Peyer's patch (tissue), 4 donors: ENCODE data around the gene MYO3B. TPM values are rescaled to one million over a fixed set of nuclear protein-coding genes. Genes with fewer than 3 reads are reported as not detected.
"Not testable (repeated sequence)": the region's sequence is repeated elsewhere in the genome, so short reads cannot be mapped to it uniquely, and the experiment has no call there.

ENCODE experiments used
- DNase-seq, 3 donors: peaks; one replicate each; pipeline ENCODE4 v3.0.0-alpha.2; 2017 to 2019
- H3K27ac ChIP-seq, 4 donors: fragments of 200-600 bp; sonication (generic); one replicate each; pipeline ENCODE4 v1.5.1; 2016 to 2019
- H3K27me3 ChIP-seq, 2 donors: fragments of 200-600 bp; sonication (generic); one replicate each; pipeline ENCODE4 v1.5.1; 2019
- H3K36me3 ChIP-seq, 3 donors: fragments of 200-600 bp; sonication (generic); one replicate each; pipeline ENCODE4 v1.5.1; 2016 to 2019
- H3K4me1 ChIP-seq, 4 donors: fragments of 200-600 bp; sonication (generic); one replicate each; pipeline ENCODE4 v1.5.1; 2016 to 2019
- H3K4me3 ChIP-seq, 4 donors: fragments of 200-600 bp; sonication (generic); 1 replicate in 3 of 4; 2 replicates in 1 of 4; pipeline ENCODE4 v1.5.1; 2016 to 2019; ENCODE audit warnings: mild to moderate bottlenecking in 1 of 4
- H3K9me3 ChIP-seq, 4 donors: fragments of 200-600 bp; sonication (generic); one replicate each; pipeline ENCODE4 v1.5.1; 2016 to 2019; ENCODE audit warnings: mild to moderate bottlenecking in 1 of 4
- POLR2A ChIP-seq, 2 donors: fragments of 450-650 bp; IDR thresholded peaks; one replicate each; pipeline ENCODE4 v1.5.1; 2017; ENCODE audit warnings: antibody characterized with exemption in 2 of 2, mild to moderate bottlenecking in 2 of 2, moderate library complexity in 2 of 2
- total RNA-seq, 4 donors: library from RNA; depleted of rRNA; stranded (reverse); fragments of >200 nt; gene quantifications; one replicate each; pipeline ENCODE4 v1.1.0, GENCODE V29; 2016
- TF ChIP-seq, protein P1 (sequence below), 6 experiments: fragments of 450-650 bp in 4 of 6; fragments of 200-600 bp in 2 of 6; sonication (generic) in 1 of 6; IDR thresholded peaks; one replicate each; pipeline ENCODE4 v1.5.1; 2017 to 2019; ENCODE audit warnings: antibody characterized with exemption in 6 of 6, mild to moderate bottlenecking in 3 of 6, moderate library complexity in 1 of 6

The MYO3B gene
- total RNA-seq, 4 donors from 2014 or later = not detected

DNA sequence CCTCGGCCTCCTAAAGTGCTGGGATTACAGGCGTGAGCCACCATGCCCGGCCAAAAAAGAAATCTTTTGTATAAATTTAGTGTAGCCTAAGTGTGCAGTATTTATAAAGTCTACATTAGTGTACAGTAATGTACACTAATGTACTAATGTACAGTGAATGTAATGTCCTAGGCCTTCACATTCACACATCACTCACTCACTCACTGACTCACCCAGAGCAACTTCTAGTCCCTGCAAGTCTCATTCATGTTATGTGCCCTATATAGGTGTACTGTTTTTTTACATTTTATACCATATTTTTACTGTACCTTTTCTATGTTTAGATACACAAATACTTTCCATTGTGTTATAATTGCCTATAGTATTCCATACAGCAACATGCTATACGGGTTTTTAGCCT is 254.9 kb downstream of the MYO3B start:
- Histone ChIP-seq H3K4me3 (no peak overlapping the region), H3K27ac (no peak overlapping the region), H3K4me1 (no peaks in the 10 kb centered on the region), H3K36me3 (no peaks in the 10 kb centered on the region), H3K27me3 (no peaks in the 10 kb centered on the region), H3K9me3 (no peaks in the 10 kb centered on the region)
- no peak for DNase-seq
- TF ChIP-seq, protein P1, sequence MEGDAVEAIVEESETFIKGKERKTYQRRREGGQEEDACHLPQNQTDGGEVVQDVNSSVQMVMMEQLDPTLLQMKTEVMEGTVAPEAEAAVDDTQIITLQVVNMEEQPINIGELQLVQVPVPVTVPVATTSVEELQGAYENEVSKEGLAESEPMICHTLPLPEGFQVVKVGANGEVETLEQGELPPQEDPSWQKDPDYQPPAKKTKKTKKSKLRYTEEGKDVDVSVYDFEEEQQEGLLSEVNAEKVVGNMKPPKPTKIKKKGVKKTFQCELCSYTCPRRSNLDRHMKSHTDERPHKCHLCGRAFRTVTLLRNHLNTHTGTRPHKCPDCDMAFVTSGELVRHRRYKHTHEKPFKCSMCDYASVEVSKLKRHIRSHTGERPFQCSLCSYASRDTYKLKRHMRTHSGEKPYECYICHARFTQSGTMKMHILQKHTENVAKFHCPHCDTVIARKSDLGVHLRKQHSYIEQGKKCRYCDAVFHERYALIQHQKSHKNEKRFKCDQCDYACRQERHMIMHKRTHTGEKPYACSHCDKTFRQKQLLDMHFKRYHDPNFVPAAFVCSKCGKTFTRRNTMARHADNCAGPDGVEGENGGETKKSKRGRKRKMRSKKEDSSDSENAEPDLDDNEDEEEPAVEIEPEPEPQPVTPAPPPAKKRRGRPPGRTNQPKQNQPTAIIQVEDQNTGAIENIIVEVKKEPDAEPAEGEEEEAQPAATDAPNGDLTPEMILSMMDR (IDR thresholded peaks at IDR 0.05) = no peak
- no peak for TF ChIP-seq POLR2A (IDR thresholded peaks at IDR 0.05)

DNA sequence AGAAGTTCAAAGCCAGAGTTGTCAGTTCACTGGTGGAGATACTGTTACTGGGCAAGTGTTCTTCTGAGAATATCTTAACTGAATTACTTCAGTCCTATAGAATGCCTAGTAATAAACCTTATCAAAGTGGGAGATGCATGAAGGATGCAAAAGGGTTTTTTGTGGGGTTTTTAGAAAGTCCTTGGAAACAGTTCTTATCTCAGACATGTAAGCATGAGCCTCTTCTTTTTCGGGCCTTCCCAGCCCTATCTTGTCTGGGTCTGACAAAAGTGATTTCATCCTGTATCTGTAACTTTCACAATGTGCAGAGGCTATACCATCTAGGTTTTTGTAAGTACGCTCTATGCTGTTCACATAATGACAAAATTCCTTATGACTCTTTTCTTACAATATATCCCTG is 255.5 kb downstream of the MYO3B start:
- no peaks in the 10 kb centered on the region for H3K4me1 ChIP-seq
- H3K36me3 ChIP-seq = no peaks in the 10 kb centered on the region
- no peak for DNase-seq
- no peaks in the 10 kb centered on the region for H3K9me3 ChIP-seq
- TF ChIP-seq, protein P1 (IDR thresholded peaks at IDR 0.05) = no peak
- no peak for TF ChIP-seq POLR2A (IDR thresholded peaks at IDR 0.05)
- H3K4me3 ChIP-seq = no peak overlapping the region
- H3K27me3 ChIP-seq = no peaks in the 10 kb centered on the region
- H3K27ac ChIP-seq = no peak overlapping the region

DNA sequence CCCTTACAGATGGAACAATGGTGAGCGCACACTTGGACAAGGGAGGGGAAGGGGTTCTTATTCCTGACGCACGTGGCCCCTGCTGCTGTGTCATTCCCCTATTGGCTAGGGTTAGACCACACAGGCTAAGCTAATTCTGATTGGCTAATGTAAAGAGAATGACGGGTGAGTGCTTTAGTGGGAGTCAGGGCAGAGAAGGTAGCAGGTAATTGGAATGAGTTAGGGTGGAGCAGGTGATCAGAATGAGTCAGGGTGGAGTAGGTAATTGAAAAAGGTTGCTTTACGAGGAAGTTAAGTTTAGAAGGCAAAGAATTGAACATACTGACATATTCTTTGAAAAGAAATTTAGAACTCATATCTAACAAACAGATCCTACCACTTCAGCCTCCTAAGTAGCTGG is 256.4 kb downstream of the MYO3B start:
- not testable (repeated sequence) for H3K9me3 ChIP-seq, H3K36me3 ChIP-seq, H3K27ac ChIP-seq, H3K27me3 ChIP-seq, H3K4me3 ChIP-seq, DNase-seq, H3K4me1 ChIP-seq

DNA sequence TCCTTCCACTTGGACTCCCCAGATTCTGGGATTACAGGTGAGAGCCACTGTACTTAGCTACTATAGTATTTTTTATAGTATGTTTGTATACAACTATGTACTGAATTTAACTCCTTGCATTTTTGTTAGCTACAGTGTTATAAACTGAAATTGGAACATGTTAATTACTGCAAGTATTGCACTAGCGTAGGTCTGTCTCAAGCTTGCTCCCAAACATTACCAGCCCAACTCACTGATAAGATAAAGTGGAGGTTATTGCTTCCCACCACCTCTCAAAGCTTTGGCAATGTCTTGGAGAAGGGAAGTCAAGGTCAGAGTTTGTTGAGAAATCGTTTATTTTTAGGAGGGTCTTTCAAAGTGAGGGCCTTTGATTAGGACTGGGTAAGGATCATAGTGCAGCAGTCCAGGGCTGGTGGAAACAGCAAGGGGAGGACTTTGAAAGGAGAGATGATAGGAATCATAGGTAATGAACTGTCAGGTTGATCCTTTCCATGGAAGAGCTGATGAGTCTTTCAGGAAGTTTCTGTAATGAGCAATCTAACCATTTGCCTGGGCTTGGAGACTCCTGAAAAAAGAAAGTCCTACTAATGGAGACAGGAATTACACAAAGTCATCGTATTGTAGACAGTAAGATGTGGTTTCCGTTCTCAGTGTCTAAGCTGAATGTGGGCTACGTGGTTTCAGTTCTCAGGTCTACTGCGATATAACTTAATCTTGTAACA is 257.1 kb downstream of the MYO3B start:
- no peak overlapping the region for H3K4me3 ChIP-seq
- H3K9me3 ChIP-seq = no peaks in the 10 kb centered on the region
- no peak for DNase-seq
- no peak for TF ChIP-seq POLR2A (IDR thresholded peaks at IDR 0.05)
- TF ChIP-seq, protein P1 (IDR thresholded peaks at IDR 0.05) = no peak
- H3K4me1 ChIP-seq = no peaks in the 10 kb centered on the region
- H3K27ac ChIP-seq = no peak overlapping the region
- no peaks in the 10 kb centered on the region for H3K36me3 ChIP-seq
- no peaks in the 10 kb centered on the region for H3K27me3 ChIP-seq

DNA sequence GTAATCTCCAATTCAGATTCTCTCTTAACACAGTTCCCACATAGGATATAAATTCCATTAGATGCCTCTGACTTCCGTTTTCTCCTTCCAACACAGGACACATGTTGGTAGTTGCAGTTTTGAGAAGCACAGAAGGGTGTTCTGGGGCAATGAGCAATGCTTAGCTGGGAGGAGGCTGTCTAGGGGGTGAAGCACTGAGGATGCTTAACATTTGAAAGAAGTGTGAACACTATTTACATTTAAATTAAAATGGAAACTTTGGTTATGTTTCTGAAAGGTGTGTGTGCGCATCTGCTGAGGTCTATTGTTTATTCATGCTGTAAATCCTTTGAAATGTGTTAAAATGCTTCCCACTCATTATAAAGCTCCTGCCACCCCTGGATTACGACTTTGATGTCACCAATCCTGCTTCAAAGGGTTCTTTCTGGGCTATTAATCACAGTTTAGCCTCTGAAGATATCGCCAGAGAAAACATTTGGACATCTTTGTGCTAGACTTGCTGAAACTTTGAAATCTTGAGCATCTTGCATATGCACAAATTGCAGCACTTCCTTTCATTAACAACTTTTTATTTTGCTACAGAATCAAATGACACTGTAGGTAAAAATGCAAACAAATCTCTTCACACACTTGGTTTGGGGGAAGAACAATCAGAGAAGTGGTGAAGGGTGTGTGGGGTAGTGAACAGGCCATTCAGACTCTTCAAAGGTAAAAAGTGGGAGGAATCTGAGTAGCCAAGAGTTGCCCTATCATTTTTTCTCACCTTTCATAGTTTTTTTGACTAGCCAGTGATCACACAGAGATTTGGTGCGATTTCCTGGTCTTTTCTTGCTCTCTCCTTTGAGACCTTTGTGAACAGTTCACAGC is 258.4 kb downstream of the MYO3B start:
- no peak overlapping the region for H3K27ac ChIP-seq
- no peaks in the 10 kb centered on the region for H3K27me3 ChIP-seq
- DNase-seq = no peak
- no peaks in the 10 kb centered on the region for H3K36me3 ChIP-seq
- no peak for TF ChIP-seq POLR2A (IDR thresholded peaks at IDR 0.05)
- TF ChIP-seq, protein P1 (IDR thresholded peaks at IDR 0.05) = no peak
- no peaks in the 10 kb centered on the region for H3K4me1 ChIP-seq
- no peak overlapping the region for H3K4me3 ChIP-seq
- no peaks in the 10 kb centered on the region for H3K9me3 ChIP-seq

DNA sequence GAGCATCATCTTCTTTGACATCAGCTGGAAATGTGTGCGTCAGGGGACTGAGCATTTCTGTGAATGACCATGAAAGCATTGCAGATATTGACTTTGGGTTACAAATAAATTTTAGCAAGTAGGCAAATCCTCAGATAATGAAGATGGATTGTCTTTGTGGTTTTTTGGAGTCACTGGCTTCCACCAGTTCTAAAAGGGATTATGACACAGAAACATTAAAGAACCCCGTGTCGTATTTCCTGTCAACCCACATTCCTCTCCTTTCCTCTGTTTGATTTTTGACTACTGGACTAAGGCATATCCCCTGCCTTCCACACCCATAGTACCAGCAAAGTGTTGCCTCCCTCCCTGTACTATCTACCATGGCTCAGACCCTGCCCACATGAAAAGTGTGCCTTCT is 268.1 kb downstream of the MYO3B start:
- no peaks in the 10 kb centered on the region for H3K27me3 ChIP-seq

More for the DNA sequence above, 268.1 kb downstream of the MYO3B start:
- H3K4me3 ChIP-seq = no peak overlapping the region
- H3K36me3 ChIP-seq = no peaks in the 10 kb centered on the region
- H3K27ac ChIP-seq = no peak overlapping the region
- H3K4me1 ChIP-seq = no peaks in the 10 kb centered on the region
- H3K9me3 ChIP-seq = no peaks in the 10 kb centered on the region
- TF ChIP-seq, protein P1 (IDR thresholded peaks at IDR 0.05) = no peak
- TF ChIP-seq POLR2A (IDR thresholded peaks at IDR 0.05) = no peak
- DNase-seq = no peak
